HFF-Myc (cell line): ENCODE data around the gene SLC45A3.

ENCODE experiments used
- DNase-seq: peaks from one replicate; pipeline ENCODE4 v3.0.0-alpha.2; 2011; ENCODE audit warnings: low read depth; ENCODE audit errors: extremely low read depth
- H3K4me3 ChIP-seq: replicated peaks from 2 replicates; pipeline ENCODE4 v1.5.1; 2011; ENCODE audit warnings: low read depth, mild to moderate bottlenecking, control low read depth, low read length
- CTCF ChIP-seq: IDR thresholded peaks from 2 replicates; pipeline ENCODE4 v1.5.1; 2012; ENCODE audit warnings: mild to moderate bottlenecking, low read depth, low read length, control low read depth; ENCODE audit errors: missing control alignments

The SLC45A3 gene

DNA sequence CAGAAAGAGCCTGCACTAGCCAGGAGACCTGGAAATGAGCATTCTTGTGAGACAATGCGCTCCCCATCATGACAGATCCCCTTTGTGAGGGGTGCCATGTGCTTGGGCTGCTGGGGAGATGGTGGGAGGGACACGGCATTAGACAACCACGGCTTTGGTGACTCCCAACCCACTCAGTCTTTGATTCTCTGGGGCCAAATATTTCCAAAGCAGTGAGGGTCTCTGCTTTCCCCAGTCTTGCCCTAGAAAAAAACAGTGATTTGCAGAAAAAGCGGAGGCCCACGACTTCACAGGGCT, 10.2 kb downstream of the SLC45A3 start:
- no peak for DNase-seq
- TF ChIP-seq CTCF, result no peak
- no peak overlapping the region for H3K4me3 ChIP-seq

GRCh38 chr1:205669341-205670149, 10.8 kb downstream of the SLC45A3 start:
- no peak overlapping the region for H3K4me3 ChIP-seq
- no peak for DNase-seq
- no peak for TF ChIP-seq CTCF

DNA sequence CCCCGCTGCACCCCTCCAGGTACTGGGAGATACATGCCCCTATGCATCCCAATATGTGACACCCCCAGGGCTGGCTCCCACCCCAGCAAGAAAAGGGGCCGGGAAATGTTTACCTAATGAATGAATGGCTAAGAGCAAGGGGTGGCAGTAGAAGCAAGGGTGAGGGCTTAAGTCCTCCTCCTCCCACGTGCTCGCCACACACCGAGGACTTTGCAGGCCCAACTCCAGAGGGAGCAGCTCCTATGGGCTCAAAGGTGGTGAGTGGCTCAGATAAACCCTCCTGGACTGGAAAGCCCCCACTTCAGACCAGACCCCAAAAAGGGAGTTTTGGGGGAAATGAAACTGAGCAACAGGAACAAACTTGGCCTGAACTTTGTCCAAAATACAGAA, 11.4 kb downstream of the SLC45A3 start:
- H3K4me3 ChIP-seq, result no peak overlapping the region
- no peak for TF ChIP-seq CTCF
- no peak for DNase-seq

DNA sequence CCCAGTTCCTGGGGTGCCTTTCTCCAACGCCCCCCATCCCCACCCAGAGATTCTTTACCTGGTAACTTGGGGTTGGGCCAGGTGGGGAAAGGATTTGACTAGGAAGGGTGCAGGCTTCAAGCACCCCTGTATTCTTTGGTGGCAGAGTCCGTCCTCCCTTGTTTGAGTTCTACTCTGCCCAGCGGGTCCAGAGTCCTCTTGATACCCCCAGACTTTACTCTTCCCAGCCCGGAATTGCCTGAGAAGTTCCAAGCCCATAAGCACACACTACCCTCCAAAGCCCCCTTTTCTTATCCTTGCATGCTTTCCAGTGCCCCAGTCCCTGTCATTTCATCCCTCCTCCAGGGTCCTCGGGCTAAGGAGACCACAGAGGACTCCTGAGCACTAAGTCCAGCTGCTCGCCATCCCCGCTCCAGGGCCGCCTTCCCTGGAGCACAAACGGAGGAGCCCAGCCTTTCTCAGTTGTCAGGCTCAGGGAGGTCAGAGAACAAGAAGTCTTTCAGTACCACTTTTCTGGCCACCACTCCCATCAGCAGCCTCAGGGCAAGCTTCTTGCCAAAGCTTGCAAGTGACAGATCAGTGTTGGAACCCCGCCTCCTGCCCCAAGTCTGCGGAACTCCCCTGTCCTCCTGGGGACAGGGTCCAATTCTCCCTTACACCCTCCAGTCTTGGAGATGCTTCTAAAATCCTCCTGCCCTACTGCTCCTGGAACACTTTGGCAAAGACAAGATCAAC, 12.2 kb downstream of the SLC45A3 start:
- no peak overlapping the region for H3K4me3 ChIP-seq
- no peak for DNase-seq
- TF ChIP-seq CTCF, result no peak

DNA sequence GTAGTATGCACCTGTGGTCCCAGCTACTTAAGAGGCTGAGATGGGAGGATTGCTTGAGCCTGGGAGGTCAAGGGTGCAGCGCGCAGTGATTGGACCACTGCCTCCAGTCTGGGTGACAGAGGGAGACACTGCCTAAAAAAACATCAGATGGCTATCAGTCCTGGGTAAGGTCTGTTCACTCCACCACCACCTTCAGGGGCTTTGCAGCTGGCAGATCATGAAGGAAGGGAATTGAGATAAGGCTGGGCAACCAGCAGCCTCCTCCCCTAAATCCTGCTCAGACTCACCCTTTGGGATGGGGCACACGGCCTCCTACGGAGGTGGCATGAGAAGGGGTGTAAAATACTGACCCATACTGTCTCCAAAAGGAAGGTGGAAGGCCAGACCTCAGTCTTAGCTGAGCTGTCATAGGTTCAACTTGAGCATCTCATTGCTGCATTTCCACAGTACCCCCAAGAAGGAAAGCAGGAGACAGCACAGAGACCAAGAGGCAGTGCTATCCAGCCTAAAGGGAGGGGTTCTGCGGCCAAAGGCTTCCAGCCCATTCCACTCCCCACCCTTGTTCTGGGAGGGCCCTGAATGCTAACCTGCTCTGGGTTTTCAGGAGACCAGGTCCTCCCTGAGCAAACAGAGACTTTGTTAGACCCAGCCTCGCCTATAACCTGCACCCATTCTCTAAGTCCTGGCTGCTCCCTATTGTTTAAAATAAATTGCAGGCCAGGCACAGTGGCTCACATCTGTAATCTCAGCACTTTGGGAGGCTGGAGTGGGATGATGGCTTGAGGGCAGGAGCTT, 13.7 kb downstream of the SLC45A3 start:
- no peak for DNase-seq
- TF ChIP-seq CTCF, result no peak

GRCh38 chr1:205665201-205666045, 14.9 kb downstream of the SLC45A3 start:
- TF ChIP-seq CTCF, result no peak
- H3K4me3 ChIP-seq, result no peak overlapping the region
- no peak for DNase-seq

More for the DNA sequence above, 13.7 kb downstream of the SLC45A3 start:
- no peak overlapping the region for H3K4me3 ChIP-seq
